Measurements from ENCODE around the gene CYCS. TPM values are rescaled to one million over a fixed set of nuclear protein-coding genes. Genes with fewer than 3 reads are reported as not detected.
"Not testable (repeated sequence)": the region's sequence is repeated elsewhere in the genome, so short reads cannot be mapped to it uniquely, and the experiment has no call there.

Gene CYCS
- total RNA-seq, 3 donors from 2014 or later: 219 to 360 (median 339) TPM

DNA sequence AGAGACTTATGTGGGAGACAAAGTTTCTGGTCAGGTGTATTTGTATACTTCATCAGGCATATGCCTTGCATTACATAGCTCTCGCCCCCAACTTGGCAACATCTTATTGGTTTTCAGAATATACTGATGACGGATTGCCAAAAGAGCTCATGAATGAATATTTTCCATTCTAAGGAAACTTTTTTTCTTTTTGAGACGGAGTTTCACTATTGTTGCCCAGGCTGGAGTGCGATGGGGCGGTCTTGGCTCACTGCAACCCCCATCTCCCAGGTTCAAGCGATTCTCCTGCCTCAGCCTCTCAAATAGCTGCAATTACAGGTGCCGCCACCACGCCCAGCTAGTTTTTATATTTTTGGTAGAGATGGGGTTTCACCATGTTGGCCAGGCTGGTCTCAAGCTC, 6.0 kb downstream of the CYCS start:
- H3K4me1 ChIP-seq (ENCODE audit: low read depth): peaks cover 29% of the 10 kb centered on the region
- H3K4me3 ChIP-seq: no peak overlapping the region
- ATAC-seq (no peak), DNase-seq (no peak)
- intact Hi-C loops (cut with DNase I, micrococcal nuclease): no loop called here
- H3K36me3 ChIP-seq (ENCODE audit: low read depth): no peaks in the 10 kb centered on the region
- H3K9me3 ChIP-seq: no peaks in the 10 kb centered on the region
- TF ChIP-seq CTCF (IDR thresholded peaks at IDR 0.05): no peak

DNA sequence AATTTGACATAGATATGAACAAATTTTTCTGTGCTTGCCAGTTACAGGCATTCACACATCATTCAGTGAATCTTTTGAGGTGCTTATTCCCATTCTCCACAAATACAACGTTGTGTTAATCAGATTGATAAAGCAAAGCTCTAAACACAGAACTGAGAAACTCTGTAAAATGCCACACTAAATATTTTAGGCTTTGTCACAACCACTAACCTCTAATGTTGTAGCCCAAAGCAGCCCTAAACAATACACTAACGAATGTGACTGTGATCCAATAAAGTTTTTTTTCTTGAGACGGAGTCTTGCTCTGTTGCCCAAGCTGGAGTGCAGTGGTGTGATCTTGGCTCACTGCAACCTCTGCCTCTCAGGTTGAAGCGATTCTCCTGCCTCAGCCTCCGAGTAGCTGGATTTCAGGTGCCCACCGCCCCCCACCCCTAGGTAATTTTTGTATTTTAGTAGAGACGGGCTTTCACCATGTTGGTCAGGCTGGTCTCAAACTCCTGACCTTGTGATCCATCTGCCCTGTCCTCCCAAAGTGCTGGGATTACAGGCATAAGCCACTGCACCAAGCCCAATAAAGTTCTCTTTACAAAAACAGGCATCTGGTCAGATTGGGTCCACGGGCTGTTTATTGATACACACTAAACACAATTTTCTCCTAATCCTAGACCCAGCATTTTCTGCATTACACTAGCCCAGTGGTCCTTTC, 6.9 kb downstream of the CYCS start:
- DNase-seq: no peak
- no peak for ATAC-seq
- intact Hi-C loops (cut with DNase I, micrococcal nuclease): no loop called here
- no peaks in the 10 kb centered on the region for H3K36me3 ChIP-seq (ENCODE audit: low read depth)
- TF ChIP-seq CTCF (IDR thresholded peaks at IDR 0.05): no peak
- no peak overlapping the region for H3K4me3 ChIP-seq
- H3K4me1 ChIP-seq (ENCODE audit: low read depth): peaks cover 24% of the 10 kb centered on the region
- no peaks in the 10 kb centered on the region for H3K9me3 ChIP-seq

DNA sequence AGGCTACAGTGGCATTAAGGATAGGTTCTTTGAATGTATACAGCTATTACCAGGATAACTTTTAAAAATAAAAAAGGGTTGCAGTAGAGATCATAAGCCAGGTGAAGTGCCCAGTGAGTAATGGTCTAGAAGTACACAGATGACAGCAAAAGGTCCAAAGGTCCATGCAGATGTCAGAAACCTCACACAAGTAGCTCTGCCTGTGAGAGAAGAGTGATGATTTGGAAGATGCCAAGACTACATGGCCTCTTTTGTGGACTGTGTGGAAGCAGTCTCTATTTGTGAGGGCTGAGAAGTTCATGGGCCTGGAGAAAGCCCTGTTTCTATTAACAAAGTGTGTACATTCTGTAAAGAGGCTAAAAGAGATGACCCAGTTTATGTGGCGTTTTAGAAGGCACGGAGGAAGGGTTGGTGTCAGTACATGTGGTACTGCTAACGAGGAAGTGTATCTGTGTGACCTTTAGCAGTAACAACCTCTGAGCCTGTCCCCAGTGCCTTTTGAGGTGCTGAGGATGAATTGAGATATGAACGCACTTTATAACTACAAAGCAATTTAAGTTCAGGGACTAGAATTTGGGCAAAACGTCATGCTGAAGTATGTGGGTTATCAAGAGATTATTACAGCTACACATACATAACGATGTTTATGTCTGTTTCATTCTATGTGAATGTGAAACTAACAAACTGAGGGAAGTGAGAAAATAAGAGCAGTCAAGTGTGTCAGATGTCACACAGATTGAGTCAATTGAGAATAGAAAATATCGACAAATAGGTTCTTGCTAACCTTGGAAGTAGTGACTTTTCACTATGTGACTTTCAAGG, 7.6 kb downstream of the CYCS start:
- Histone ChIP-seq H3K4me1 (ENCODE audit: low read depth) (peaks cover 24% of the 10 kb centered on the region), H3K36me3 (ENCODE audit: low read depth) (no peaks in the 10 kb centered on the region), H3K9me3 (no peaks in the 10 kb centered on the region), H3K4me3 (no peak overlapping the region)
- DNase-seq (peak in 1 of 3 donors; percentile 37), ATAC-seq (peak; percentile 79)
- no peak for TF ChIP-seq CTCF (IDR thresholded peaks at IDR 0.05)
- intact Hi-C loops (cut with DNase I, micrococcal nuclease): no loop called here

GRCh38 chr7:25116621-25117020, 8.4 kb downstream of the CYCS start:
- DNase-seq (no peak), ATAC-seq (no peak)
- Histone ChIP-seq H3K36me3 (ENCODE audit: low read depth) (no peaks in the 10 kb centered on the region), H3K9me3 (no peaks in the 10 kb centered on the region), H3K4me3 (no peak overlapping the region), H3K4me1 (ENCODE audit: low read depth) (peaks cover 24% of the 10 kb centered on the region)
- intact Hi-C loops (cut with DNase I, micrococcal nuclease): no loop called here
- TF ChIP-seq CTCF (IDR thresholded peaks at IDR 0.05): no peak

GRCh38 chr7:25110514-25110913, 14.5 kb downstream of the CYCS start:
- ATAC-seq: not testable (repeated sequence)

DNA sequence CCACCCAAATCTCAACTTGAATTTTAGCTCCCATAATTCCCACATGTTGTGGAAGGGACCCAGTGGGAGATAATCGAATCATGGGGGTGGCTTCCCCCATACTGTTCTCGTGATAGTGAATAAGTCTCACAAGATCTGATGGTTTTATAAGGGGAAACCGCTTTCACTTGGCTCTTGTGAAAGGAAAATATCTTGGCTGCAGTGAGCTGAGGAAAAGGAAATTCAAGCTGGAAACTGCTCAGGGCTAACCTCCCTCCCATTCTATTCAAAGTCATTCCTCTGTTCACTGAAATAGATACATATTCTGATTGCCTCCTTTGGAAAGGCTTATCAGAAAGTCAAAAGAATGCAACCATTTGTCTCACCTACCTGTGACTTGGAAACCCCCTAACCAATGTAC, 15.8 kb downstream of the CYCS start:
- TF ChIP-seq CTCF (IDR thresholded peaks at IDR 0.05): no peak
- no peak overlapping the region for H3K4me3 ChIP-seq
- H3K9me3 ChIP-seq: no peaks in the 10 kb centered on the region
- DNase-seq: no peak
- intact Hi-C loops (cut with DNase I, micrococcal nuclease): no loop called here
- H3K4me1 ChIP-seq (ENCODE audit: low read depth): no peaks in the 10 kb centered on the region
- H3K36me3 ChIP-seq (ENCODE audit: low read depth): no peaks in the 10 kb centered on the region
- ATAC-seq: no peak

More at GRCh38 chr7:25110514-25110913, 14.5 kb downstream of the CYCS start:
- H3K9me3 ChIP-seq; DNase-seq; intact Hi-C loops (cut with DNase I, micrococcal nuclease); H3K36me3 ChIP-seq (ENCODE audit: low read depth); H3K4me3 ChIP-seq; H3K4me1 ChIP-seq (ENCODE audit: low read depth): not testable (repeated sequence)
